HTR-8/SVneo (cell line): Measurements from ENCODE around the gene MPRIP.
A peak's percentile ranks its signal among the peaks of the same experiment; 100 is the strongest.

Experiments
- DNase-seq: peaks from one replicate; pipeline ENCODE4 v3.0.0; 2011; ENCODE audit warnings: low spot score, mixed read lengths; ENCODE audit not compliant: insufficient read length
- FAIRE-seq: peaks from 2 replicates; lab custom pipeline; 2011; peaks lifted over from hg19 to GRCh38; lab: Jason Lieb, UNC

MPRIP gene

GRCh38 chr17:17237026-17237799 lies 195.0 kb downstream of the MPRIP start, which contains the start of gene FLCN:
FLCN (minus strand) TSS chr17:17237168; CDS start chr17:17228137, 9,031 bp downstream.
- DNase-seq: peak; percentile 94
- peak; percentile 36 for FAIRE-seq

DNA sequence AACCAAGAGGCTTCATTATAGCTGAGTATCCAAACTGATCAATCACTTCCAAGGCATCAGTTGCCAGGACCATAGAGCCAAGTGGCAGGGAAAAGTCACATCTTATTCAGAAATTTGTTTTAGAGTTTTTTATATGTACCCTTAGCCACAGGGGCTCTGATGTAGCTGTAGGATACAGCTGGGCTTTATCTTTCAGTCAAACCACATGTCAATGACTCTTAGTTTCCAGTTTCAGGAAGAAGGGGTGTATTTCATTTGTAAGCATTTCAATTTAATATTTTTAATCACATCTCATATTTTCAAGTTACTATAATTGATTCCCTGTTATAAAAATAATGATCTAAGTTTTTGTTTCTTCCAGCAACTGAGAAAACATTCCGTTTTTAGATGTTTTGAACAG lies 197.6 kb downstream of the MPRIP start:
- DNase-seq: no peak
- no peak for FAIRE-seq

GRCh38 chr17:17241656-17242055 lies 199.4 kb downstream of the MPRIP start:
- no peak for DNase-seq
- FAIRE-seq: no peak

- FAIRE-seq: no peak
- DNase-seq: no peak
Measured at GRCh38 chr17:17242246-17242645, 200.0 kb downstream of the MPRIP start.
